ENCODE measurements around the gene SELENOI.

- no peak for TF ChIP-seq CTCF (conservative IDR thresholded peaks at IDR 0.05 in 1 of 2, IDR thresholded peaks at IDR 0.05 in 1 of 2; ENCODE audit: extremely low read depth in 1 of 2, insufficient read depth in 1 of 2, low read depth in 1 of 2, low read length in 2 of 2)
- TF ChIP-seq EZH2 (IDR thresholded peaks at IDR 0.05; ENCODE audit: borderline replicate concordance, low read length): no peak
Observed at GRCh38 chr2:26429779-26430578, 84.0 kb downstream of the SELENOI start.

All from mammary epithelial cell (primary cell).